Mesothelial cell of epicardium (in vitro differentiated cells): ENCODE measurements around the gene HAS3. TPM values are rescaled to one million over a fixed set of nuclear protein-coding genes. Genes with fewer than 3 reads are reported as not detected.
"Not testable (repeated sequence)": the region's sequence is repeated elsewhere in the genome, so short reads cannot be mapped to it uniquely, and the experiment has no call there.

Source experiments
- DNase-seq, 2 experiments: peaks; one replicate each; pipeline ENCODE4 v3.0.0; 2021; ENCODE audit warnings: low spot score in 2 of 2; ENCODE audit not compliant: unreplicated experiment in 2 of 2
- H3K27ac Mint-ChIP-seq: 2 replicates; pipeline ENCODE4 v1.8.0; 2021; ENCODE audit warnings: mixed read lengths
- H3K27me3 Mint-ChIP-seq: 2 replicates; pipeline ENCODE4 v1.8.0; 2021; ENCODE audit warnings: low read depth, mixed read lengths
- H3K36me3 Mint-ChIP-seq: 2 replicates; pipeline ENCODE4 v1.8.0; 2021; ENCODE audit warnings: mixed read lengths
- H3K4me1 Mint-ChIP-seq: 2 replicates; pipeline ENCODE4 v1.8.0; 2021; ENCODE audit warnings: mixed read lengths
- H3K4me3 Mint-ChIP-seq: 2 replicates; pipeline ENCODE4 v1.8.0; 2021; ENCODE audit warnings: mild to moderate bottlenecking, moderate library complexity, mixed read lengths
- H3K9me3 Mint-ChIP-seq: 2 replicates; pipeline ENCODE4 v1.8.0; 2021; ENCODE audit warnings: mixed read lengths
- CTCF ChIP-seq: fragments of 200-600 bp; sonication (generic); IDR thresholded peaks from one replicate; pipeline ENCODE4 v1.5.0; 2021; ENCODE audit warnings: antibody characterized with exemption; ENCODE audit not compliant: unreplicated experiment
- total RNA-seq: library from RNA; stranded (reverse); gene quantifications from 3 replicates; pipeline ENCODE4 v1.2.1, GENCODE V29; 2021

The HAS3 gene
- total RNA-seq, 1 donor from 2014 or later = 0.92 TPM

DNA sequence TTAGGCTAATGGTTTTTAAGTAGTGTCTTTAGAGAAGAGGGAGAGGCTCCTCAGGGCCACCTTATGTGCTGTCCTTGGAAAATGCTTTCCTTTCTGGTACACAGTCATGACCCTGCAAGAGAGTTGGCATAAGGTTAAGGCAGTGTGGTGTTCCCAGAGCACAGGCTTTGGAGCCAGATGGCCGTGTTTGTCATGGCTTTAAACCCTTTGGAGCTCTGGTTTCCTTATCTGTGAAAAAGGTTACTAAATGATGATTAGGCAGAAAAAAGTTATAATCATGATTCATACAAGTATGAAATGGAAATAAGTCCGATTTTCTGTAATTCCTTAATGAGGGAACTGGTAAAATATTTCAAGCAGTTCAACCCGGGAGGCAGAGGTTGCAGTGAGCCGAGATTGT, 40.2 kb downstream of the HAS3 start:
- DNase-seq = no peak
- H3K4me3 Mint-ChIP-seq = no peak overlapping the region
- H3K4me1 Mint-ChIP-seq = no peaks in the 10 kb centered on the region
- TF ChIP-seq CTCF = no peak
- H3K9me3 Mint-ChIP-seq = no peaks in the 10 kb centered on the region
- no peak overlapping the region for H3K27ac Mint-ChIP-seq
- H3K27me3 Mint-ChIP-seq = no peaks in the 10 kb centered on the region
- peaks cover 39% of the 10 kb centered on the region for H3K36me3 Mint-ChIP-seq

DNA sequence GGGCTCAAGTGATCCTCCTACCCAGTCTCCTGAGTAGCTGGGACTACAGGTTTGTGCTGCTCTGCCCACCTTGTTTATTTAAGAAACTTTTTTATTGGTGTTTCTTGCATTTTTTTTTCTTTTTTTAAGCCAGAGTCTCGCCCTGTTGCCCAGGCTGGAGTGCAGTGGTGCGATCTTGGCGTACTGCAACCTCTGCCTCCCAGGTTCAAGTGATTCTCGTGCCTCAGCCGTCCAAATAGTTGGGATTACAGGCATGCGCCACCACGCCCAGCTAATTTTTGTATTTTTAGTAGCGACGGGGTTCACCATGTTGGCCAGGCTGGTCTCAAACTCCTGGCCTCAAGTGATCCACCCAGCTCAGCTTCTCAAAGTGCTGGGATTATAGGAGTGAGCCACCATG, 44.2 kb downstream of the HAS3 start:
- not testable (repeated sequence) for DNase-seq, H3K27me3 Mint-ChIP-seq, H3K27ac Mint-ChIP-seq, H3K9me3 Mint-ChIP-seq, H3K4me3 Mint-ChIP-seq, H3K4me1 Mint-ChIP-seq
- peaks cover 29% of the 10 kb centered on the region for H3K36me3 Mint-ChIP-seq

GRCh38 chr16:69150146-69150865, 44.9 kb downstream of the HAS3 start:
- DNase-seq = peak in 1 of 2 experiments; percentile 58
- H3K36me3 Mint-ChIP-seq = peaks cover 31% of the 10 kb centered on the region
- TF ChIP-seq CTCF = peak; percentile 55
- no peak overlapping the region for H3K4me3 Mint-ChIP-seq
- no peaks in the 10 kb centered on the region for H3K27me3 Mint-ChIP-seq
- H3K9me3 Mint-ChIP-seq = no peaks in the 10 kb centered on the region
- H3K4me1 Mint-ChIP-seq = no peaks in the 10 kb centered on the region
- no peak overlapping the region for H3K27ac Mint-ChIP-seq

DNA sequence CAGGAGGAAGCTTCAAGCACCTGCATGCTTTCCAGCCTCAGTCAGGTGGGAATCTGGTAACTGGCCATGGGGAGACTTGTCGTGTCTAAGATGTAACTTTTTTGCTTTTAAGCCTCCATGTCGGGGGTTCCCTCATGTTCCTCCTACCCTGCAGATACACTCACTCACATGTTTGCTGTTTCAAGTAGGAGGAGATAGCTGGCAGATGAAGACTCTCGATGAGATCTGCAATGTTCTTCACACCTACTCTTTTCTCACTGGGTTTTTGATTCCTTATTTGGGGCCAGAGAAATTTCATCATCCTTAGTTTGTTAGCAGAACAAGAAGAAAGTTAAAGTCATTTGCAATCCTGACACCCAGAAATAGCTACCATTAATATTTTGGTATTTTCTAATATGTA, 51.7 kb downstream of the HAS3 start:
- no peak for DNase-seq
- no peak overlapping the region for H3K4me3 Mint-ChIP-seq
- H3K27ac Mint-ChIP-seq = no peak overlapping the region
- peaks cover 48% of the 10 kb centered on the region for H3K36me3 Mint-ChIP-seq
- H3K9me3 Mint-ChIP-seq = no peaks in the 10 kb centered on the region
- TF ChIP-seq CTCF = no peak
- no peaks in the 10 kb centered on the region for H3K27me3 Mint-ChIP-seq
- no peaks in the 10 kb centered on the region for H3K4me1 Mint-ChIP-seq

GRCh38 chr16:69160192-69160591, 54.7 kb downstream of the HAS3 start:
- H3K4me1 Mint-ChIP-seq = no peaks in the 10 kb centered on the region
- H3K27me3 Mint-ChIP-seq = no peaks in the 10 kb centered on the region
- no peaks in the 10 kb centered on the region for H3K9me3 Mint-ChIP-seq
- H3K27ac Mint-ChIP-seq = no peak overlapping the region
- H3K36me3 Mint-ChIP-seq = peaks cover 47% of the 10 kb centered on the region
- no peak overlapping the region for H3K4me3 Mint-ChIP-seq
- no peak for TF ChIP-seq CTCF
- DNase-seq = no peak

DNA sequence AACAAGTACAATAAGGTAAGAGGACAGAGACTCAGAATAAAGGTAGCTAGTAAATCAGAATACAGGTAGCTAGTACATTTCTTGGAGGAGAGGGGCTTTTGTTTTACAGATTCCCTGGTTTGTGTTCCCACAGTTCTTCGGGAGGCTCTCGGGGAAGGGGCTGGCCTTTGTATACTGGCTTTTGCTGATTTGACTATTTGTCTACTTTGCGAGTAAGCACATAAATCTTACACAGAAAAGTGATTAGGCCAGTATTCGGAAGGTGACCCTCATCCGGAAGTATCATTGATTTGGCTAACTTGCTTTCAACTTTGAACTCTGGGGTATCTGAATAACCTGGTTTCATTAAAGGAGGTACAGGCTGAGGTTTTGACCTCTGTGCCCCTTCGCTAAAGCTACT, 60.1 kb downstream of the HAS3 start:
- no peaks in the 10 kb centered on the region for H3K27me3 Mint-ChIP-seq
- H3K27ac Mint-ChIP-seq = no peak overlapping the region
- TF ChIP-seq CTCF = no peak
- H3K4me3 Mint-ChIP-seq = no peak overlapping the region
- H3K36me3 Mint-ChIP-seq = peaks cover 40% of the 10 kb centered on the region
- no peaks in the 10 kb centered on the region for H3K9me3 Mint-ChIP-seq
- DNase-seq = no peak
- peaks cover 16% of the 10 kb centered on the region for H3K4me1 Mint-ChIP-seq
